IMR-90 (cell line): ENCODE data around the gene ANKRD11. TPM values are rescaled to one million over a fixed set of nuclear protein-coding genes. Genes with fewer than 3 reads are reported as not detected.

Experiments used
- ATAC-seq: fragments of 200-7000 bp; cut with Tn5 transposase; 2 replicates; pipeline ENCODE4 v1.9.1; 2020; ENCODE audit warnings: low read depth, mild to moderate bottlenecking, moderate library complexity
- BruUV-seq: library from RNA; stranded (reverse); fragments of 400-500 nt; replicated peaks from 2 replicates; lab custom pipeline; 2021; lab: Mats Ljungman, UMichigan
- CTCF ChIA-PET: fragments of 300-600 bp; formaldehyde crosslinking; extraction: SDS; loops from one replicate; lab custom pipeline; 2021; ENCODE audit warnings: antibody characterized with exemption; lab: Yijun Ruan, JAX
- POLR2A ChIA-PET: fragments of 300-600 bp; sonication (Branson Sonifier 250); formaldehyde crosslinking; loops from one replicate; lab custom pipeline; 2022; ENCODE audit warnings: antibody characterized with exemption; ENCODE audit not compliant: unreplicated experiment; lab: Charles Lee
- DNase-seq: peaks from one replicate; pipeline ENCODE4 v3.0.0; 2013
- H2AFZ ChIP-seq: replicated peaks from 2 replicates; pipeline ENCODE3; 2013; ENCODE audit warnings: low read length, mild to moderate bottlenecking; ENCODE audit not compliant: poor library complexity
- H2AK5ac ChIP-seq: 2 replicates; pipeline ENCODE4 v1.6.1; 2013; ENCODE audit warnings: low read depth, low read length, inconsistent platforms
- H2AK9ac ChIP-seq: replicated peaks from 2 replicates; pipeline ENCODE3; 2013; ENCODE audit warnings: mild to moderate bottlenecking, low read depth, low read length, moderate library complexity; ENCODE audit not compliant: poor library complexity
- H2BK120ac ChIP-seq: 2 replicates; pipeline ENCODE4 v1.6.1; 2013; ENCODE audit warnings: low read depth, low read length, inconsistent platforms
- H2BK15ac ChIP-seq: 3 replicates; pipeline ENCODE4 v1.6.1; 2013; ENCODE audit warnings: low read depth, low read length, inconsistent platforms
- H2BK20ac ChIP-seq: 2 replicates; pipeline ENCODE4 v1.6.1; 2013; ENCODE audit warnings: low read depth, mild to moderate bottlenecking, inconsistent platforms, low read length, moderate library complexity
- H2BK5ac ChIP-seq: 2 replicates; pipeline ENCODE4 v1.6.1; 2013; ENCODE audit warnings: mild to moderate bottlenecking, low read depth, low read length, inconsistent platforms; ENCODE audit not compliant: poor library complexity, severe bottlenecking
- H3K14ac ChIP-seq: replicated peaks from 2 replicates; pipeline ENCODE4 v1.6.1; 2013; ENCODE audit warnings: low read depth, low read length, inconsistent platforms
- H3K18ac ChIP-seq: 2 replicates; pipeline ENCODE4 v1.6.1; 2013; ENCODE audit warnings: low read depth, low read length, control low read depth
- H3K23ac ChIP-seq: 2 replicates; pipeline ENCODE4 v1.6.1; 2013; ENCODE audit warnings: low read depth, low read length, inconsistent platforms
- H3K27ac ChIP-seq: 2 replicates; pipeline ENCODE4 v1.5.1; 2013; ENCODE audit warnings: mild to moderate bottlenecking, control low read depth, low read length; ENCODE audit not compliant: insufficient read depth
- H3K27me3 ChIP-seq: 2 replicates; pipeline ENCODE4 v1.6.1; 2013; ENCODE audit warnings: low read length; ENCODE audit not compliant: control insufficient read depth, insufficient read depth
- H3K36me3 ChIP-seq: 2 replicates; pipeline ENCODE4 v1.6.1; 2013; ENCODE audit warnings: low read length, mixed read lengths; ENCODE audit not compliant: control insufficient read depth, insufficient read depth
- H3K4ac ChIP-seq: 2 replicates; pipeline ENCODE4 v1.6.1; 2013; ENCODE audit warnings: low read depth, low read length, inconsistent platforms
- H3K4me1 ChIP-seq: 2 replicates; pipeline ENCODE4 v1.6.1; 2013; ENCODE audit warnings: low read length, mixed read lengths; ENCODE audit not compliant: control insufficient read depth, insufficient read depth
- H3K4me2 ChIP-seq: 2 replicates; pipeline ENCODE4 v1.6.1; 2013; ENCODE audit warnings: low read depth, mild to moderate bottlenecking, control low read depth, low read length, moderate library complexity
- H3K4me3 ChIP-seq: 2 replicates; pipeline ENCODE4 v1.5.1; 2013; ENCODE audit warnings: low read depth, mild to moderate bottlenecking, control low read depth, low read length, moderate library complexity; ENCODE audit not compliant: insufficient read depth
- H3K56ac ChIP-seq: 2 replicates; pipeline ENCODE4 v1.6.1; 2013; ENCODE audit warnings: low read length, inconsistent platforms; ENCODE audit not compliant: insufficient read depth; ENCODE audit errors: extremely low read depth
- H3K79me1 ChIP-seq, 2 experiments: 2 replicates each; pipeline ENCODE4 v1.6.1; 2013; ENCODE audit warnings: low read length in 2 of 2, inconsistent platforms in 1 of 2, low read depth in 1 of 2
- H3K9ac ChIP-seq: 2 replicates; pipeline ENCODE4 v1.6.1; 2013; ENCODE audit warnings: low read depth, low read length, control low read depth
- H3K9me1 ChIP-seq: 2 replicates; pipeline ENCODE4 v1.6.1; 2013; ENCODE audit warnings: low read length, inconsistent platforms; ENCODE audit not compliant: insufficient read depth
- H3K9me3 ChIP-seq: 2 replicates; pipeline ENCODE4 v1.6.1; 2013; ENCODE audit warnings: low read length; ENCODE audit not compliant: control insufficient read depth, insufficient read depth
- H4K20me1 ChIP-seq: 2 replicates; pipeline ENCODE4 v1.6.1; 2013; ENCODE audit warnings: low read length, inconsistent platforms; ENCODE audit not compliant: insufficient read depth
- H4K5ac ChIP-seq: 2 replicates; pipeline ENCODE4 v1.6.1; 2013; ENCODE audit warnings: mild to moderate bottlenecking, low read depth, low read length, control low read depth
- H4K8ac ChIP-seq, 2 experiments: 2 replicates each; pipeline ENCODE4 v1.6.1; 2013; ENCODE audit warnings: low read depth in 2 of 2, low read length in 2 of 2, control low read depth in 1 of 2, inconsistent platforms in 1 of 2
- H4K91ac ChIP-seq: 2 replicates; pipeline ENCODE4 v1.6.1; 2013; ENCODE audit warnings: low read depth, low read length, inconsistent platforms; ENCODE audit not compliant: insufficient read depth
- CEBPB ChIP-seq: IDR thresholded peaks from 2 replicates; pipeline ENCODE4 v1.6.1; 2012; ENCODE audit warnings: low read depth, low read length, improper control_type of control experiment
- CTCF ChIP-seq: conservative IDR thresholded peaks from 2 replicates; pipeline ENCODE4 v1.5.1; 2012; ENCODE audit warnings: mild to moderate bottlenecking, low read depth, low read length, improper control_type of control experiment
- FOS ChIP-seq: fragments of 150-350 bp; IDR thresholded peaks from 2 replicates; pipeline ENCODE4 v1.6.1; 2016; ENCODE audit warnings: low read depth, low read length
- MAFK ChIP-seq: IDR thresholded peaks from 2 replicates; pipeline ENCODE4 v1.6.1; 2012; ENCODE audit warnings: low read depth, low read length, improper control_type of control experiment
- MAZ ChIP-seq: IDR thresholded peaks from 2 replicates; pipeline ENCODE4 v1.6.1; 2012; ENCODE audit warnings: low read depth, mild to moderate bottlenecking, low read length, improper control_type of control experiment, moderate library complexity, borderline replicate concordance
- MXI1 ChIP-seq: IDR thresholded peaks from 2 replicates; pipeline ENCODE4 v1.6.1; 2012; ENCODE audit warnings: low read depth, mild to moderate bottlenecking, low read length, moderate library complexity, borderline replicate concordance
- POLR2A ChIP-seq: IDR thresholded peaks from 2 replicates; pipeline ENCODE4 v1.6.1; 2012; ENCODE audit warnings: mild to moderate bottlenecking, low read depth, low read length
- RAD21 ChIP-seq: IDR thresholded peaks from 2 replicates; pipeline ENCODE4 v1.6.1; 2012; ENCODE audit warnings: low read length, improper control_type of control experiment
- WGBS, 2 experiments: methylation state at CpG; one replicate each; pipeline versions ENCODE4 v1.1.5 to v1.1.7; 2013; ENCODE audit warnings: missing lambda C conversion rate in 2 of 2; ENCODE audit not compliant: insufficient read length in 1 of 2; ENCODE audit errors: extremely low coverage in 2 of 2; 5-methylcytosine and 5-hydroxymethylcytosine counted together
- dilution Hi-C: fragments of 300-500 bp; cut with HindIII; formaldehyde crosslinking; loops from one replicate; pipeline ENCODE4 v1.14.3; 2018; ENCODE audit warnings: low sequenced_read_pairs; ENCODE audit not compliant: unreplicated experiment
- in situ Hi-C: fragments of 300-500 bp; cut with MboI; formaldehyde crosslinking; loops from 3 replicates; pipeline ENCODE4 v1.14.3; 2019; ENCODE audit warnings: low sequenced_read_pairs, inconsistent platforms, mixed read lengths
- intact Hi-C: fragments of 100-400 bp; cut with micrococcal nuclease; formaldehyde crosslinking; loops from 2 replicates; pipeline ENCODE4 v1.10.0; 2022
- polyA plus RNA-seq, 3 experiments: library from polyadenylated mRNA; depleted of rRNA; stranded (reverse); fragments of >200 nt; gene quantifications; 2 replicates each; pipeline ENCODE4 v1.2.3, GENCODE V29; 2012; ENCODE audit warnings: low replicate concordance in 1 of 3
- total RNA-seq: library from RNA; depleted of rRNA; stranded (reverse); fragments of >200 nt; gene quantifications from 2 replicates; pipeline ENCODE4 v1.2.3, GENCODE V29; 2012
- TF ChIP-seq, protein P1 (sequence below): fragments of 150-350 bp; IDR thresholded peaks from 2 replicates; pipeline ENCODE4 v1.6.1; 2016; ENCODE audit warnings: low read depth, mild to moderate bottlenecking, low read length, moderate library complexity, borderline replicate concordance
- TF ChIP-seq, protein P2 (sequence below): fragments of 150-350 bp; IDR thresholded peaks from 2 replicates; pipeline ENCODE4 v1.6.1; 2017; ENCODE audit warnings: mild to moderate bottlenecking, antibody characterized with exemption, low read length, low read depth

The ANKRD11 gene
- total and polyA plus RNA-seq, 2 of the 4 experiments (the other 2 are of a cell fraction): 46.8 to 71.9 TPM

DNA sequence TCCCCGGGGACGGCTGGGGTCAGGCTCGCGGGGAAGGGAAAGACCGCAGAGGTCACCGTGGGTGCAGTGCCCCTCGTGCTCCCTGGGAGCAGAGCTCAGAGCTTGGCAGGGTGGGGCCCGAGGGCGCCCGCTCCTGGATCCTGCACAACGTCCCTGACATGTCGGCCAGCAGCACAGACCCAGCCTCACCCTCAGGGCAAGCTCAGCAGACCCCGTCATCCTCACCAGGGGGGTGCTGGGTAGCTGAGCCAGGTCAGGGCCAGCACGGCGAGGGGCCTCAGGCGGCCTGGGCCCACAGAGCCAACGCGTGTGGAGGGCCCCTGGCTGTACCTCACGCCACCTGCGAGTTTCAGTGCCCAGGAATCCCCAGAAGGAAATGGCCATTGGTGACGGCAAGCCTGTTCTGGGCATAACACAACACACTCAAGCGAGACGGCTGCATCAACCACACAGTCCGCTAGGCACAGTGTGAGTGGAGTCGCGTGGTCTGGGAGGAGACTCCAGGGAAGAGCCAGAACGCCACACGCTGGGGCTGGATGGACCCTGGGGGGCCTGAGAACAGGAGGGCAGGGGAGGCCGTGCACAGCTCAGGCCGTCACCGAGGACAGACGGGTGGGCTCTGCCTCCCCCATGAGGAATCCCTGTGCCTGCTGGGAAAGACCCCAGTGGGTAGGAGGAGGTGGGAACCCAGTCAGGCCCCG lies 212.6 kb downstream of the ANKRD11 start:
- no peak overlapping the region for H4K91ac ChIP-seq
- no peak overlapping the region for H2AFZ ChIP-seq
- no peak overlapping the region for H3K9ac ChIP-seq
- ChIA-PET CTCF (no interaction called here), POLR2A (no interaction called here)
- peaks cover 80% of the 10 kb centered on the region for H3K36me3 ChIP-seq
- peaks cover 33% of the 10 kb centered on the region for H4K20me1 ChIP-seq
- H4K5ac ChIP-seq: no peak overlapping the region
- no peak overlapping the region for H3K14ac ChIP-seq
- no peak overlapping the region for H4K8ac ChIP-seq
- BruUV-seq: no TSS peak
- no peak overlapping the region for H3K23ac ChIP-seq
- peaks cover 10 to 39% of the 10 kb centered on the region in 2 experiments for H3K79me1 ChIP-seq
- no peaks in the 10 kb centered on the region for H3K27me3 ChIP-seq
- no peak overlapping the region for H2BK5ac ChIP-seq
- no peak overlapping the region for H2BK120ac ChIP-seq
- H3K4me2 ChIP-seq: no peak overlapping the region
- no peak overlapping the region for H3K4ac ChIP-seq
- no peak overlapping the region for H3K56ac ChIP-seq
- intact Hi-C loops: no loop called here
- no peak overlapping the region for H2AK9ac ChIP-seq
- WGBS, 2 experiments: 93% methylated on average over 18 of the region's 33 CpGs; no CpG with 5 or more reads in 1 of the 2 experiments
- no peak overlapping the region for H2BK20ac ChIP-seq
- in situ Hi-C loops: no loop called here
- H3K9me3 ChIP-seq: no peaks in the 10 kb centered on the region
- dilution Hi-C loops: no loop called here
- ATAC-seq: no peak
- H3K9me1 ChIP-seq: no peaks in the 10 kb centered on the region
- TF ChIP-seq MAZ: no peak
- TF ChIP-seq, protein P1, sequence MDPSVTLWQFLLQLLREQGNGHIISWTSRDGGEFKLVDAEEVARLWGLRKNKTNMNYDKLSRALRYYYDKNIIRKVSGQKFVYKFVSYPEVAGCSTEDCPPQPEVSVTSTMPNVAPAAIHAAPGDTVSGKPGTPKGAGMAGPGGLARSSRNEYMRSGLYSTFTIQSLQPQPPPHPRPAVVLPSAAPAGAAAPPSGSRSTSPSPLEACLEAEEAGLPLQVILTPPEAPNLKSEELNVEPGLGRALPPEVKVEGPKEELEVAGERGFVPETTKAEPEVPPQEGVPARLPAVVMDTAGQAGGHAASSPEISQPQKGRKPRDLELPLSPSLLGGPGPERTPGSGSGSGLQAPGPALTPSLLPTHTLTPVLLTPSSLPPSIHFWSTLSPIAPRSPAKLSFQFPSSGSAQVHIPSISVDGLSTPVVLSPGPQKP: no peak
- no peak for TF ChIP-seq FOS
- TF ChIP-seq CTCF: no peak
- no peak for TF ChIP-seq RAD21
- no peak for TF ChIP-seq MXI1
- TF ChIP-seq POLR2A: no peak
- TF ChIP-seq, protein P2, sequence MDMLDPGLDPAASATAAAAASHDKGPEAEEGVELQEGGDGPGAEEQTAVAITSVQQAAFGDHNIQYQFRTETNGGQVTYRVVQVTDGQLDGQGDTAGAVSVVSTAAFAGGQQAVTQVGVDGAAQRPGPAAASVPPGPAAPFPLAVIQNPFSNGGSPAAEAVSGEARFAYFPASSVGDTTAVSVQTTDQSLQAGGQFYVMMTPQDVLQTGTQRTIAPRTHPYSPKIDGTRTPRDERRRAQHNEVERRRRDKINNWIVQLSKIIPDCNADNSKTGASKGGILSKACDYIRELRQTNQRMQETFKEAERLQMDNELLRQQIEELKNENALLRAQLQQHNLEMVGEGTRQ: no peak
- no peak for TF ChIP-seq MAFK
- no peak for TF ChIP-seq CEBPB
- H2BK15ac ChIP-seq: no peak overlapping the region
- H2AK5ac ChIP-seq: no peak overlapping the region
- H3K4me1 ChIP-seq: no peaks in the 10 kb centered on the region
- H3K4me3 ChIP-seq: no peak overlapping the region
- no peak overlapping the region for H3K27ac ChIP-seq
- no peak overlapping the region for H3K18ac ChIP-seq
- no peak for DNase-seq
